MM.1S (cell line): ENCODE measurements around the gene PAPOLB.

ENCODE experiments used
- CTCF ChIP-seq: fragments of 300-600 bp; sonication (generic); IDR thresholded peaks from 2 replicates; pipeline ENCODE4 v1.5.1; 2016; ENCODE audit warnings: antibody characterized with exemption, low read length, mixed read lengths
- EZH2 ChIP-seq: fragments of 300-600 bp; sonication (generic); optimal IDR thresholded peaks from 2 replicates; pipeline ENCODE3; 2017; ENCODE audit warnings: low read depth, mild to moderate bottlenecking, antibody characterized with exemption, low read length, mixed read lengths
- EZH2phosphoT487 ChIP-seq: fragments of 300-600 bp; sonication (generic); IDR thresholded peaks from 2 replicates; pipeline ENCODE4 v1.6.1; 2018; ENCODE audit warnings: antibody characterized with exemption, low read length

- TF ChIP-seq CTCF (no peak), EZH2 (no peak), EZH2phosphoT487 (no peak)
These were observed 37.6 kb downstream of the PAPOLB start for GRCh38 chr7:4824120-4824775.
